K562 (cell line): ENCODE data around the gene EZH2. TPM values are rescaled to one million over a fixed set of nuclear protein-coding genes. Genes with fewer than 3 reads are reported as not detected.

Experiments used
- ADNP ChIP-seq: fragments of 200-800 bp; sonication (Bioruptor generic); IDR thresholded peaks from 2 replicates; pipeline ENCODE4 v1.6.1; 2016; ENCODE audit warnings: missing genetic modification characterization, missing compliant biosample characterization
- FOXA3 ChIP-seq, 2 experiments: fragments of 450-650 bp in 1 of 2; sonication (generic) in 1 of 2; formaldehyde crosslinking; IDR thresholded peaks in 1 of 2; conservative IDR thresholded peaks in 1 of 2; 2 replicates each; pipeline versions ENCODE4 v1.4.0 to v1.8.0; 2020 to 2022; ENCODE audit warnings: mild to moderate bottlenecking in 2 of 2, missing genetic modification reagents in 1 of 2
- MAZ ChIP-seq, 2 experiments: fragments of 450-650 bp in 1 of 2; sonication (generic) in 1 of 2; formaldehyde crosslinking; IDR thresholded peaks in 1 of 2; conservative IDR thresholded peaks in 1 of 2; 2 replicates each; pipeline versions ENCODE4 v1.4.0 to v1.5.0; 2020; ENCODE audit warnings: mild to moderate bottlenecking in 1 of 2, missing genetic modification reagents in 1 of 2
- NFRKB ChIP-seq: fragments of 450-650 bp; IDR thresholded peaks from 2 replicates; pipeline ENCODE4 v1.6.1; 2016; ENCODE audit warnings: low read depth
- TAF1 ChIP-seq: IDR thresholded peaks from 2 replicates; pipeline ENCODE4 v1.6.1; 2011; ENCODE audit warnings: mild to moderate bottlenecking, low read length, moderate library complexity; ENCODE audit not compliant: insufficient read depth, control insufficient read depth, severe bottlenecking; ENCODE audit errors: extremely low read depth
- TAF15 ChIP-seq: fragments of 200-400 bp; formaldehyde crosslinking; IDR thresholded peaks from 2 replicates; pipeline ENCODE4 v1.6.1; 2017; ENCODE audit warnings: mild to moderate bottlenecking, low read depth, low read length, moderate library complexity
- THRB ChIP-seq: fragments of 450-650 bp; formaldehyde crosslinking; conservative IDR thresholded peaks from 2 replicates; pipeline ENCODE4 v1.4.0; 2022; ENCODE audit warnings: mild to moderate bottlenecking, missing genetic modification characterization
- polyA plus RNA-seq, 8 experiments: library from polyadenylated mRNA; depleted of rRNA in 4 of 8; stranded (reverse) in 5 of 8; unstranded in 3 of 8; fragments of >200 nt; fragmentation: Nextera tagmentation in 2 of 8; fragmentation: Illumina TruSeq in 1 of 8; extraction: Ambion mirVana in 2 of 8; extraction: Trizol in 1 of 8; gene quantifications; 2 replicates each; pipeline versions ENCODE4 v1.2.1 to v1.2.3, GENCODE V29; 2011 to 2014; ENCODE audit warnings: inconsistent platforms in 1 of 8, missing spikeins in 1 of 8
- total RNA-seq, 7 experiments: library from RNA; depleted of rRNA in 6 of 7; stranded (reverse); fragments of >200 nt in 6 of 7; fragmentation: Illumina TruSeq in 2 of 7; extraction: Trizol in 2 of 7; gene quantifications; 2 replicates each; pipeline versions ENCODE4 v1.2.1 to v1.2.3, GENCODE V29; 2011 to 2021; ENCODE audit warnings: low replicate concordance in 1 of 7
- TF ChIP-seq, protein P1 (sequence below): sonication (generic); formaldehyde crosslinking; IDR thresholded peaks from 2 replicates; pipeline ENCODE4 v1.8.1; 2023; ENCODE audit warnings: mild to moderate bottlenecking, missing genetic modification reagents

The EZH2 gene
- total and polyA plus RNA-seq, 9 of the 15 experiments (the other 6 are each of a cell fraction or from before 2014, with no cell fraction given): 48.7 to 175 (median 98.6) TPM

DNA sequence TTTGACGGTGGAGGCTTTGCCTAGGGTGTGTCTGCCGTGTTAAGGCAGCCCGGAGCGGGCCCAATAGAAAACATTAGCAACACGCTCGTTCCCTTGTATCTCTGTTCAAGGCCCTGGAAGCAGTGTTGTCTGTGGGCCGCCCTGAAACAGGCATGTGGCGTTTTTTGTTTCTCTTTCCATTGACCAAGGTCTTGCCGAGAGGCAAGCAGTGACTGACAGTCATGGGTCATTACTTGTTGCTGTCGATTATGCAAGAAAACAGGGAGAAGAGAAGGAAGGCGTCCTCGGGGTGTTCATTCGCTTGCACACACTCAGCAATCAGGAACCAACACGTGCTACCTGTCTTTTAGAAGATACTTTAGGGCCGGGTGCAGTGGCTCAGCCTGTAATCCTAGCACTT lies 92.5 kb downstream of the EZH2 start (continued):
- TF ChIP-seq, protein P1, sequence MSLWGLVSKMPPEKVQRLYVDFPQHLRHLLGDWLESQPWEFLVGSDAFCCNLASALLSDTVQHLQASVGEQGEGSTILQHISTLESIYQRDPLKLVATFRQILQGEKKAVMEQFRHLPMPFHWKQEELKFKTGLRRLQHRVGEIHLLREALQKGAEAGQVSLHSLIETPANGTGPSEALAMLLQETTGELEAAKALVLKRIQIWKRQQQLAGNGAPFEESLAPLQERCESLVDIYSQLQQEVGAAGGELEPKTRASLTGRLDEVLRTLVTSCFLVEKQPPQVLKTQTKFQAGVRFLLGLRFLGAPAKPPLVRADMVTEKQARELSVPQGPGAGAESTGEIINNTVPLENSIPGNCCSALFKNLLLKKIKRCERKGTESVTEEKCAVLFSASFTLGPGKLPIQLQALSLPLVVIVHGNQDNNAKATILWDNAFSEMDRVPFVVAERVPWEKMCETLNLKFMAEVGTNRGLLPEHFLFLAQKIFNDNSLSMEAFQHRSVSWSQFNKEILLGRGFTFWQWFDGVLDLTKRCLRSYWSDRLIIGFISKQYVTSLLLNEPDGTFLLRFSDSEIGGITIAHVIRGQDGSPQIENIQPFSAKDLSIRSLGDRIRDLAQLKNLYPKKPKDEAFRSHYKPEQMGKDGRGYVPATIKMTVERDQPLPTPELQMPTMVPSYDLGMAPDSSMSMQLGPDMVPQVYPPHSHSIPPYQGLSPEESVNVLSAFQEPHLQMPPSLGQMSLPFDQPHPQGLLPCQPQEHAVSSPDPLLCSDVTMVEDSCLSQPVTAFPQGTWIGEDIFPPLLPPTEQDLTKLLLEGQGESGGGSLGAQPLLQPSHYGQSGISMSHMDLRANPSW (CRISPR knock-in tag): no peak
- TF ChIP-seq TAF1 (no peak), THRB (CRISPR knock-in tag) (no peak), ADNP (tag) (no peak), NFRKB (no peak), TAF15 (no peak), MAZ (CRISPR knock-in tag; conservative IDR thresholded peaks at IDR 0.05 in 1 of 2, IDR thresholded peaks at IDR 0.05 in 1 of 2) (no peak), FOXA3 (CRISPR knock-in tag; conservative IDR thresholded peaks at IDR 0.05 in 1 of 2, IDR thresholded peaks at IDR 0.05 in 1 of 2) (no peak)
